Subcutaneous adipose tissue (tissue), 4 donors: ENCODE data around the gene JMJD1C. TPM values are rescaled to one million over a fixed set of nuclear protein-coding genes. Genes with fewer than 3 reads are reported as not detected.

ENCODE experiments used
- CTCF ChIP-seq: fragments of 450-650 bp; IDR thresholded peaks from one replicate; pipeline ENCODE4 v1.5.1; 2016; ENCODE audit warnings: low read depth, mild to moderate bottlenecking, control low read depth, antibody characterized with exemption, moderate library complexity
- total RNA-seq, 4 donors: library from RNA; depleted of rRNA; stranded (reverse); fragments of >200 nt; gene quantifications; one replicate each; pipeline ENCODE4 v1.1.0, GENCODE V29; 2016

JMJD1C gene
- total RNA-seq, 4 donors from 2014 or later, result 106 to 178 (median 171) TPM

DNA sequence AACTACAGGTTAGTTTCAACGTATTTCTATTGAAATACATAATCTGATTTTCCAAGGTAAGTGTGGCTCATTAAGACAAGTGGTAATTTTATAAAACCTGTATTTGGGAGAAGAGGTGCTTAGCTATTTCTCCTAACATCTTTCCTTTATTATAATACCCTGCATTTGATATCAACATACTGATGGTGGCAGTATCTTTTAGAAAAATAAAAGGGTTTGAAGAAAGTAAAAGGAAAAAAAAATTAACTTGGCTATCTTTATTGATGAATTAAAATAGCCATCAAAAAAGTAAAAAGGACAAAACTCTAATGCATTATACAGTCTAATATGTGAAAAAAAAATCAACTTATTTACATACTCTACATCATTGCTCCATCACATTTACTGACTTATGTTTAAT lies 264.7 kb downstream of the JMJD1C start:
- TF ChIP-seq CTCF, result no peak

GRCh38 chr10:63200431-63200830 lies 265.3 kb downstream of the JMJD1C start:
- TF ChIP-seq CTCF, result no peak

GRCh38 chr10:63199716-63200115 lies 266.1 kb downstream of the JMJD1C start:
- no peak for TF ChIP-seq CTCF

DNA sequence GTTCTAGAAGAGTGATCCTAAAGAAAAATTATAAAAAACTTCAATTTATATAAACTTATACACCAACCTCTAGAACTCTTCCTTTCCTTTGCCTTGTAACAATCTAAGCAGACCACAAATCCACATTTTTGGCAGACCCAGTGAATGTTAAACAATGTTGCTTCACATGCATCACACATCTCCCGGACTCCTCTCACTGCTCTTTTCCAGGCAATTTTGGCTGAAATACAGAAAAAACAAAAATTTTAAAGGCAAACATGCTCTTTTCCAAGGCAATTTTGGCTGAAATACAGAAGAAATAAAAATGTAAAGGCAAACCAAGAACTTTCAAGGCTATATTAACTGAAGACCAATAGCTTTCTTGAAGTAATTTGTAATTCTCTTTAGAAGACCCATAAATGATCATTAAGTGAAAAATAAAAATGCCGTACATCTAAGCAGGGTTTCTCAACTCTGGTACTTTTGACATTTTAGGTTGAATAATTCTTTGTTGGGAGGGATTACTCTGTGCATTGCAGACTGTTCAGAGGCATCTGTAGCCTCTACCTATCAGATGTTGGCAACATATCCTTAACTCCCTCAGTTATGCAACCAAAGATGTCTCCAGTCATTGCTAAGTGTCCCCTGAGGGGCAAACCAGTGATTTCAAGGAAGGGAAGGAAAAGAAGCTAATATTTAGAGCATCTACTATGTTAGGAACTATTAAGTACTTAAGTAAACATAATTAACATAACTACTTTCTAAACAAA lies 268.3 kb downstream of the JMJD1C start:
- no peak for TF ChIP-seq CTCF

DNA sequence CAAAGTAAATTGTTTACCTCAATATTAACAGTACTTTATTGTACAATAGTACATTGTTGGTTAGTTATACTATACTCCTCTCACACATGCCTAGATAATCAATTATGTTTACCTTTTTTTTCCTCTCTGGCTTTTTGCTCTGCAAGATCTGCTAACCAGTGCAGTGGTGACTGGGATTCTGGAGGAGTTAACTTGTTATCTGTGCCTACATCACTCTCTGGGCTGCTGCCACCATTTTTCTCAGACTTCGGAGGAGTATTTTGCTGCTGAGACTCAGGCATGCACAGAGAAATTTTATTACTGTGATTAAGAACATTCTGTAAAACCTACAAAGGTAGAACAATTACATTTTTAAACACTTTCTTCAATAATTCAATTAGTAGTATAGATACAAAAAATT lies 273.0 kb downstream of the JMJD1C start:
- TF ChIP-seq CTCF, result no peak

GRCh38 chr10:63175534-63175933 lies 290.2 kb downstream of the JMJD1C start:
- no peak for TF ChIP-seq CTCF

GRCh38 chr10:63173468-63174232 lies 292.1 kb downstream of the JMJD1C start:
- no peak for TF ChIP-seq CTCF
